HG02870 (cell line): ENCODE data around the gene MYB.
"Not testable (repeated sequence)": the region's sequence is repeated elsewhere in the genome, so short reads cannot be mapped to it uniquely, and the experiment has no call there.

Experiments
- ATAC-seq: cut with Tn5 transposase; IDR thresholded peaks from one replicate; pipeline ENCODE4 v1.9.1; 2021; ENCODE audit warnings: mild to moderate bottlenecking, moderate library complexity; ENCODE audit not compliant: unreplicated experiment

MYB gene

DNA sequence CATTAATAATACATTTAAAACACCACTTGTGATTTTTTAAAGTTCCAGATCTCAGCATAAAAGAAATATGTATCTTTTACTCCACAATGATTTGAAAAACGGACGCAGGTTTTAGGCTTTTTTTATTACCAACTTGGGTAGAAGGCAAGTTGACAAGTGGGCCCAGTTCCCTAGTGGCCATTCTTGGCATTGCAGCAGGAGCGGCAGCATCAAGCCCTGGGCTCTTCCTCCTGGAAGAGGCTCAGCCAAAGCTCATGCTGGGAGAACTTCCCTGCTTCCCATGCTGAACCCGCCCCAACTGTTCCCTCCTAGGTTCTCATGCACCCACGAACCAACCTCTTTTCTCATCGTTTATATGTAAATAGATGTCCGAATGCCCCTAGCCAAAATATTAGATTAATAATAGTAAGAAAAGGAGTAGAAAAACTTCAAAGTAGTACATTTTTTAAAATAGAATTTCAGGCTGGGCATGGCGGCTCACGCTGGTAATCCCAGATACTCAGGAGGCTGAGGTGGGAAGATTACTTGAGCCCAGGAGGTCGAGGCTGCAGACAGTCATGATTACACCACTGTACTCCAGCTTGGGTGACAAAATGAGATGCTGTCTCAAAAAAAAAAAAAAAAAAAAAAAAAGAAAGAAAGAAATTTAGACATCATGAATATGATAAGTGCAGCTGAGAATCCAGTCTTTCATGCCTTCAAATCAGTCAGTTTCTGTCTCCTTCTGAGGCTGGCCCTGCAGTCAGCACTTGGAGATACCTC lies 18.2 kb upstream of the MYB start:
- ATAC-seq, result peak; percentile 8

DNA sequence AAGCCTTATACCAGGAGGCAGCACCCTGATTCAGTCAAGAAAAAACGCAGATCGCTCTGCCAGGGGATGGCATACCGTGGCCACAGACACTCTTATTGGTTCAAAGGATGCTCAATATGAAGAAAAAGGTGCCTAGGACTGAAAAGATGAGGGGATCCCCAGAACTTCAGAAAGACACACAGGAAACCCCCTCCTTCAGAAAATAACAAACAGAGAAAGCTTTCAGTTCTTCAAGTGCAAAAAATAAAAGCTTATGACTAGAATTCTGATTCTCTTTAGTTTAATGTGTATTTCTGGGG lies 17.7 kb upstream of the MYB start:
- ATAC-seq, result peak; percentile 69

DNA sequence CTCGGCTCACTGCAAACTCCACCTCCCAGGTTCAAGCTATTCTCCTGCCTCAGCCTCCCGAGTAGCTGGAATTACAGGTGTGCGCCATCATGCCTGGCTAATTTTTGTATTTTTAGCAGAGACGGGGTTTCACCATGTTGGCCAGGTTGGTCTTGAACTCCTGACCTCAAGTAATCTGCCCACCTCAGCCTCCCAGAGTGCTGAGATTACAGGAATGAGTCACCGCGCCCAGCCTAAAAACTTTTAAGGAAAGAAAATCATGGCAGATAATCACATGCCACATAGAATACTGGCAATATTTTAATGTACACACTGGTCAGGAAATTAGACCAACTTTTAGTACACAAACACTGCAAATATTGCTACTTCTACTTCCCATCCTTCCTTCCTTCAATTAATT lies 16.7 kb upstream of the MYB start:
- ATAC-seq, result not testable (repeated sequence)

DNA sequence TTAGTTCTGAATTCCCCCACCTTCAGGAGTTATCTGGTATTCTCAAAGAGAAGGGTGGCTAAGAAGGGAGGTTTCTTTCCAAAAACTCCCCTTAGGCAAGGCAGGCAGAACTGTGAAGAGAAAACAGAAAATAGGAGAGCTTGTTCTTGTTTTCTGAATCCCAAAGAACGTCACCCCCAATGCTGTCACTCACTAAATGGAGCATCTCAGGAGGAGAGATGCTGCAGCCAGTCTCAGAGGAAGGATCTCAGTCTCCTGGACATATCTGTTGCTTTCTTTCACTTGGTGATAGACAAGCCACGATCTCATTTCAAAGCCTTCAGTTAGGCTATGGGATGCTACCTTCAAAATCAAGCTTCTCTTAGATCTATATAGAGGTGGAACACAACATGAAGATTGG lies 16.1 kb upstream of the MYB start:
- ATAC-seq, result no peak

DNA sequence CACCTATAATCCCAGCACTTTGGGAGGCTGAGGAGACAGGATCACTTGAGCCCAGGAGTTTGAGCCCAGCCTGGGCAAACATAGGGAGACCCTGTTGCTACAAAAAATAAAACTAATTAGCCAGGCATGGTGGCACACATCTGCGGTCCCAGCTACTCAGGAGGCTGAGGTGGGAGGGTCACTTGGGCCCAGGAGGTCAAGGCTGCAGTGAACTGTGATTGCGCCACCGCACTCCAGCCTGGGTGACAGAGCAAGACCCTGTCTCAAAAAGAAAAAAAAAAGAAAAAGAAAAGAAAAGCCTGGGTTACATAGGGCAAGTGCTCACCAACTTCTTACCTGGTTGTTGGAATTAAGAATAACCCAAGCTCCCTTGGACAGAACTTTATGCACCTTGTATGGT lies 14.6 kb upstream of the MYB start:
- no peak for ATAC-seq

DNA sequence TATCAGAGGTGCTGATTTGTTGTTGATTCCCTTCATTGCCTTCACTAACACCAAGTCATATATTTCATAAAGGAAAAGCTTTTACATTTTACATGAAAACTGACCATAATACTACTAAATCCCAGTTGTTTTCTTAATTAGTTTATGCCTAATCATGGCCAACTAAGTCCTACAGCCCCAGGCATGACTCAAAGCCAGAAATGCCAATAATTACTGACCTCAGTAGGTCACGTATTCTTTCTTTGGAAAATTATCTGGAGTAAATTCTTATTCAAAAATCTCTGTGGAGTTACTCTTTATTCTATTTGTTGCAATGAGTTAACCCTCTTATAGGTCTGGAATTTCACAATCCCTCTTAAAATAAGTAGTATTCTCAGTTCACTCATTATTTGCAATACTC lies 13.5 kb upstream of the MYB start:
- no peak for ATAC-seq

DNA sequence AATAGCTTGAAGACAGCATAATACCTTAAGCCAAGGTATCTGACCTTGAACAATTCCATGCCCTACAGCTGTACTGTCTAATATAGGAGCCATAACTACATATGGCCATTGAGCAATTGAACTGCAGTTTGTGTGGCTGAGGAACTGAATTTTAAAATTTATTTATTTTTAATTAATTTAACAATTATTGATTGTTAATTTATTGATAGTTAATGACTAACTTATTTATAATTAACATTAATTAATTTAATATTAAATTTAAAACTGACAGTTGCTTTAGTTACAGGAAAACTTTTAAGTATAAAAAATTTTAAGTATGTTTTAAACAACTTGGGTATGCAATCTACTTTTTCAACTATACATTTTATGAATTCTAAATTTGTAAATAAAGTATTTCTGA lies 12.3 kb upstream of the MYB start:
- ATAC-seq, result no peak

DNA sequence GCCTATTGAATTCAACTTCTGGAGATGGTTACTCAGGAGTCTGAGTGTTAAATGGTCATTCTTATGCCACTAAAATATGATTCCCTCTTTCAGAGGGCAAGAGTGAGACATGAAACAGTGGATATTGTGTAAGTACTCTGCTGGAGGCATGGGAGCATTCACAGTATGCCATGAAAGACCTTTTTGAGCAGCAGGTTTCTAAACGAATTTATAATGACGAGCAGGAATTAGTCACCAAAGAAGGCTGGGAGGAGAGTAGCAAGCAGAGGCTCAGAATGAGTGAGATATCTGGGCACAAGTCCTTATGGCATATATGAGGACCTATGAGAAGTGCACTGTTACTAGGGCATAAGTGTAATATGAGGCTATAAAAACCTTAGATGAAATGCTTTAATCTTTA lies 10.9 kb upstream of the MYB start:
- ATAC-seq, result no peak

DNA sequence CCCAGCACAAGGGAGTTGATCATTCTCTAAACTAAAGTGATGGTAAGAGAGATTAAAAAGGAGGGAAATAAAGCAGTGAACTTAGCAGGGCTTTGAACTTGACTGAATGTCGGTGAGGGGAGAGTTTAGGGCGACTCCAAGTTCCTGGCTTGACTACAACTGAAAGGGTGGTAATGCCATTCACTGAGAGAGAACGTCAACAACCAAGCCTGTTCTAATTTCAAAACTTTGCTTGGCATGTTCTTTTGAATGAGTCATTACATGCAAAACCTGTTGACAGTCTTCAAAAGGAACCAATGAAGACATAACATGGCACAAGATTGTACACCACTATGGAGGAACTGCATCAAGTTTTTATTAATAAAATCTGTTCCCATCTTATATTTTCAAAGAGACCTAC lies 10.3 kb upstream of the MYB start:
- peak; percentile 34 for ATAC-seq

DNA sequence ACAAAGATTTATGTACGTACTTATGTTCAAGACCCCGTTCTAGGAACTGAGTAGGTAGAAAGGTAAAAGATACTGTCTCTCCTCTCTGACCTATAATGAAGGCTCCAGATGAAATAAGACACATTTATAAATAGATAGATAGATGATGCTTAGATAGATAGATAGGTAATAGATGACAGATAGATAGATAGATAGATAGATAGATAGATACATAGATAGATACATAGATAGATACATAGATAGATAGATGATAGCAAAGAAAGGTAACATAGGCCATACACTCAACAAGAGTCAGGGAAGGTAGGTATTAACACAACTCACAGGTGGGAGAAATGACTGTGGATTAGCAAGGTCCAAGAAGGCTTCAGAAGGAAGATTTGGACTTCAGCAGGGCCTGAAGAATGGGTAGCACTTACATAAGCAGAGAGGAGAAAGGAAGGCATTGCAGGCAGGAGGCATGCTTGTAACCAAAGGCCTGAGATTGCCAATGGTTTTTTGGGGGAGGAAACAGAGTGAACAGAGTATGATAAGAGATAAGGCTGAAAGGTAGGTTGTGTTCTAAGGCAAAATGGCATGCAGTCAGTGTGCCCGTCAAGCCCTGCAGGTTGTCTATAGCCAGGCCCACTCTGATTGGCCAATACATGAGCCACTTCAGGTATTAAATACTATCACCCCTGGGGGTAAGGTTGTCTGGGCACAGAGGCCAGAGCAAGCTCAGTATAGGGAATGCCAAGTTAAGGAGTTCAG lies 7.7 kb upstream of the MYB start:
- ATAC-seq, result no peak

DNA sequence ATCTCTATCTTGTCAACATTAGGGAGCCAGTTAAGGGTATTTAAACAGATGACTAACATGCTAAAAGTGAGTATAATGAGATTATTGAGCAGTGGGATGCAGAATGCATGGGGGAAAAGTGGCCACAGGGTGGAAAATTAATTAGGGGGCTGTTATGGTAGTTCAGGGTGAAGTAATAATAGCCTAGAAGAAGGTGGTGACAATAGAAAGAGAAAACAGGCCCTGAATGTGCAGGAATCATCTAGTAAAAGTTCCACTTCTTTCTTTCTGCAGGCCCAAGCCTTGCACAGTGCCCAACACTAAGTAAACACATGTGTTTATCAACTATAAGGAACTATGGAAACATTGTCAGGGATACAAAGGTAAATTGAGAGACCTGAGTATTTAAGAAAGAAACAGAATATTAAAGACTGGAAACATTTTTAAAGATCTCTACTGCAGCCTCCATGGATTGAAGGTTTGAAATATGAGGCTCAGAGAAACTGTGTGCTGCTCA lies 7.1 kb upstream of the MYB start:
- ATAC-seq, result no peak

DNA sequence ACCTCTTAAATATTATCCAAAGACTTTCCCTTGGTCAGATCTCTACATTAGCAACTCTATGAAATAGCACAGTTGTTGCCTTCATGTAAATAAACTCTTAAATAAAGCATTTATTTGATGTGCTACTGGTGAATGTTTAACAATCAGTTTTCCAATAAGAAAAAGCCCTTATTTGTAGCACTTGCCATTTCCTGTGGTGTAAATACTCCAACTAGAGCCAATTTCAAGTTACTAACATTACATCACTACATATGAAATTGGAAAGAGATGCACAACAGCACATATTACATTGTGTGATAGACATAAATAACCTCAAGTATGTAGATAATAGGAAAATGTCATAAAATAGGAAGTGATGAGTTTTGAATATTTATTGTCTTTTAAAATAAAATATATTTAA lies 5.0 kb upstream of the MYB start:
- no peak for ATAC-seq

DNA sequence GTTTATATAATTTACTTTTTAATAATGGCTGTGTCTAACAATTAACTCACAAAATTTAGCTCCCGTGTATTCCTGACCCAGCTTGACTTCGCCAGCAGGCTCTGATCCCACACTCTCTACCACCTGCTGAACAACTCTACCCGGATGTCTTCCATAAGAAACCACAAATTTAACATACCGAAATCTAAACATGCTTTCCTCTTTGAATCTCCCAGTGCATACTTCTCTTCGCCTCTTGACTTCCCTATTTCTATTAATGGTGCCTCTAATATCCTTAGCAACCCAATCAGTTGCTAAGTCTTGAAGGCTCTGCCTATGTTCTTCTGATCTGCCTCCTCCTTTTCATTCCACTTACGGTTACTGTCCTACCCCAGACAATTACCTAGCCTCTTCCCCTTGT lies 4.6 kb upstream of the MYB start:
- no peak for ATAC-seq

DNA sequence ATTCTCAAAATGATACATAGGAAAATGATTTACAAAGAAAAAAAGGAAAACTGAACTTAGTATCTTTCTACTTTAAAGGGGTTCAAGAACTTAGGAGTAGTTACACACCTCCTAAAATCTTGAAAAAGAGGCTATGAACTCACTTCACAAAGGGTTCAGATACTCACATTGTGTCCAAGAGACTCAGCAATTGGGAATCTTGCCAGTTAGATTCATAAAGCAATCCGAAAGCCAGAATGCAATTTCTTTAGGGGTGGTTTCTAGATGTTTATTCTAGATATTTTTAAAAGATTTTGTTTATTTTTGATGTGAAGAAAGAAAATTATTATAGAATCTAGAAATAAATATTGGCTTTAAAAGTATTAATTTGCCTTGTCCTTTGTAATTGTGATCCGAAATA lies 1.7 kb upstream of the MYB start:
- ATAC-seq, result no peak

DNA sequence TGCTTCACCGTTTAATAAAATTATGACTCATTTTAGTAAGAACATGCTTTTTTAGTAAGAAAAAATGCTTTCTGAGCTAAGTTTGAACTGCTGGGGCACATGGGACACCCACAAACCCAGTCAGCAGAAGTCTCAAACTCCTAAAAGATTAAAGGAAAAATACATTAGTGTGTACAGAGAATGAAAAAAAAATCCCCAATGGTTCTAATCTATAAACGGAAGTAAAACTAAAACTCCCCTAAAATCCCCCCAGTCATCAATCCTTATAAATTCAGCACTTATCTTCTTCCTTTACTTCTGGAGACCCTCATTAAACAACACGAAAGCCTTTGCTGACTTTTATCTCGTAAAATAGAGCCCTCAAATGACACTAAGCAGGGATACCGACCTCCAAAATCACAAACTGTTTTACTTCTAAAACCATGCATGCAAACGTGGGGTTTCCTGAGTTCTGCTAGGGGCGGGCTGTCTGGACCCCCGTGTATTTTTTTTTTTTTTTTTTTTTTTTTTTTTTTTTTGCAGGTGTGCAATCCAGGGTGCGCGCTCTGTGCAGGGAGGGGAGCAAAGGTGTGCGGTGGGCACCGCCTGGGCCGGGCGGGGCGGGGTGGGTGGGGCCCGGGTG lies 1.1 kb upstream of the MYB start:
- no peak for ATAC-seq

DNA sequence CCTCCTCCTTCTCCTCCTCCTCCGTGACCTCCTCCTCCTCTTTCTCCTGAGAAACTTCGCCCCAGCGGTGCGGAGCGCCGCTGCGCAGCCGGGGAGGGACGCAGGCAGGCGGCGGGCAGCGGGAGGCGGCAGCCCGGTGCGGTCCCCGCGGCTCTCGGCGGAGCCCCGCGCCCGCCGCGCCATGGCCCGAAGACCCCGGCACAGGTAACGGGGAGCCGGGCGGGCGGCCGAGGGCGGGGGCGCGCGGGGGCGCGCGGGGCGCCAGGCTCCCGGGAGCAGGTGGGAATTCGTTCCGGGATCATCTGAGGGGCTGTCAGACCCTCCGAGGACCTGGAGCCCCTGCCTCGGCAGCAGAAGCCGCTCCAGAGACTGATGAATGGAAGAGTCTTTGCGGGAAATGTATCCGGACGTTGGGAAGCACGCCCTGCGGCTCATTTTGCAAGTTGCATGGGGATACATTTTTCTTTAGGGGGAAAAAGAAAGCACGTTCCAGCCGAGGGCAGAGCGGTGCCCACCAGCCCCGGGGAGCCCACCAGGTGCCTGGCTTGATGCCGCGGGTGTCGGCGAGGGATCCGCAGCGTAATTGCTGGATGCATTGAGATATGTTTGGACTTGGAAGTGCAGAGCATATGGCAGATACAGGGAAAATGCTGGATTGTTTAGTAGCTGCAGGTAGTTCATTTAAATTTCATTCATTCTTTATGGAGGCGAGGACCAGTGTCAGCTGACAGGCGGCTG lies 394 bp downstream of the MYB start:
- no peak for ATAC-seq

DNA sequence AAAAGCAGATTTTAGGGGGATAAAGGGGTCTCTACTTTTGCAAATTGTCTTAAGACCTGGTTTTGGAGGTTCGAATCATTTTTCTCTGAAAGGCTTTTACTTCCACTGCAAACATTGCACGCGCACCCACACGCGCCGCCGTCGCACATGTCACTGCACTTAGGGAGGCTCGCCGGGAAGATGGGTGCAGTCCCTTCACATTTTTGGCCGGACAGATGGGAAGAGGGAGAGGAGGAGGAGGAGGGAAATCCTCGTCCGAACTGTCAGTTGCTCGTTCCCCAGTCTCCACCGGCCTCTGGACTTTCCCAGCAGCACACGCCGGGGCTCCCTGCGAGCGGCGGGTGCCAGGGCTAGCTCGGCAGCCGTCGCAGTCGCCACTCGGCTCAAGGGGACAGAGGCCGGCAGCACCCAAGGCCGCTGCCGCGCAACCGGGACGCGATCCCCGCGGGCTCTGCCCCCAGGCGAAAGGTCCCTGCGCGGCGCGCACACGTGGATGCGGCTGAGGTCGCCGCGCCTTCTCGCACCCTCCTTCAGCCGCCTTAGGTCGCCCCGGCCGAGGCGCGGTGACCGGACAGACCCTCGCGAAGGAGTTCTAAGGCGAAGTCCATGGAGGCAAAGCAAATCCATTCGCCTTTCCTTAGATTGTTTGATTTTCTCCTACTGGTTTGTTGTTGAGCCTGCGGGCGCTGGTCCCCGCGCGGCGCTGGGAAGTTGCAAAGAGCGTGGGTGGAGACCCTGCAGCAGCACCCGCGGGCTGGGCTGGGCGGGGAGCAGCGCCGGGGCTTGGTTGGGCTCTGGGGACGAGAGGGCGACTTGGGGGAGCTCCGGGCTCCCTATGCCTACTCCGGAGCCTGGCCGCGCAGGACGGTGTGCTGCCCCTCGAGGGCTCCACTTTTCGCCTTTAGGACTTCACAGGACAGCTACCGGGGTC lies 1.2 kb downstream of the MYB start:
- no peak for ATAC-seq

DNA sequence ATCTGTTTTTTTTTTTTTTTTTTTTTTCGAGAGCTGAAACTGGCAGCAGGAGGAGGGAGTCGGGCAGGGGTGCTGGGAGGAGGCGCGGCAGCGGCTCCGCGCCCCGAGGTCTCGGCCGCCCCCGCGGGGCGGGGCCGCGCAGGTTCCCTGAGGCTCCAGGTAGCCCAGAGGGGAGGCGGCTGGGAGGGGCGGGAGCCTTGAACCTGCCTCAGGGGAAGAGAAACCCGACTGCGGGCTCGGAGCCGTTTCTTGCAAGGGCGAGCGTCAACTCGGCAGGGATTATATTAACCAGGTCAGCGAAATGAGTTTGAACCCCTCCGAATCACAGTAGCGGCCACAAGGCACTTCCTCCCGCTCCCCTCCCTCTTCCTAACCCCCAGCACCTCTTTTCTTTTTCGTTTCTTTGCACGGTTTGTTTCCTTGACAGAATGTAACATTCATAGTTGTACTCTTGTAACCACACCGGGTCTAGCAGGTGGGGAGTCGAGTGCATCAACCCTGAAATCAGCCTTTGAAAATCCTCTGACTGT lies 2.0 kb downstream of the MYB start:
- ATAC-seq, result peak; percentile 49

DNA sequence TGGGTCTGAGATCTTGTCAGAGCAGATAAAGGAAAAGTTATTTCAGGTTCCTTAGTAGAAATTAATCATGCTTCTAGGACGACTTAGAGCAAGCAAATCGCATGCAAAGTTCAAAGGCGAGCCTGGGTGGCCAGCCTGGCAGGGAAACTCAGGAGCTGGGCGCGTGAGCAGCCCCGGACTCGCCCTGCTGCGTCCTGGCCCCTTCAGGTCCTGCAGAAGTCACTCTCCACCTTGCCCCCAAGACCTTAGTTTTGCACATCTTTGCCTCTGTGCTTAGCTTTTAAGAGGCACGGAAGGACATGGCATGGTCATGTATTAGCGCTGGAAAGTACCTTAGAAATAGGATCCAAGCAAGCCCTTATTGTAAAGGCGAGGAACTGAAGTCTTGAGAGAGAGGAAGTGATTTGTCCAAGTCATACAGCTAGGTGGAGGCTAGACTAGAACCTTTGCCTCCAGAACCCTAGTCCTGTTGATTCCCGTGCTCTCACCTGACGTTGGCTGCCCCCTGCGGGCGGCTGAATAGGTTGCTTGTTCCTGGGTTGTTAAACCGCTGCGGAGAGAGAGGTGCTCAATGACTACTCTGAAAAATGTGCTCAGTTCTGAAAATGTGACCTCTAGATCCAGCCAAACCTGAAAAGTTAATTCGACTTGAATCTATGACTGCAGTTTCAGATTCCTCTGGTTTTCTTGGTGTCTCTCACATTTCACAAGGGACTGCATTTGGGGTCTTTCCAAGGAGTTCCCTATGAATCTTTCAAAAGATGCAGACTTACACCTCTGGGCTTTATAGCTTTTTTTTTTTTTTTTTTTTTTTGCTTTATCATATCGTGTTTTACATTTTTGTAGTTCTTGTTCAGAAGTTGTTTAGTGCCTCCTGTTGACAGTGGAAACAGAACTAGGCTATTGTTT lies 2.7 kb downstream of the MYB start:
- peak; percentile 23 for ATAC-seq
